H9 (cell line): ENCODE data around the gene SP3. TPM values are rescaled to one million over a fixed set of nuclear protein-coding genes. Genes with fewer than 3 reads are reported as not detected.

Source experiments
- DNase-seq: peaks from one replicate; pipeline ENCODE4 v3.0.0-alpha.2; 2017
- H2AFZ ChIP-seq: one replicate; pipeline ENCODE4 v1.6.1; 2013; ENCODE audit warnings: mild to moderate bottlenecking, low read length, control low read depth, moderate library complexity
- H2AK5ac ChIP-seq: 2 replicates; pipeline ENCODE4 v1.6.1; 2013; ENCODE audit warnings: low read length, control low read depth, mixed read lengths; ENCODE audit not compliant: insufficient read length
- H2BK120ac ChIP-seq: one replicate; pipeline ENCODE4 v1.6.1; 2013; ENCODE audit warnings: low read depth, mild to moderate bottlenecking, low read length, control low read depth, inconsistent platforms; ENCODE audit not compliant: poor library complexity, severe bottlenecking
- H2BK12ac ChIP-seq: 2 replicates; pipeline ENCODE4 v1.6.1; 2013; ENCODE audit warnings: low read length, control low read depth, mixed read lengths, low read depth; ENCODE audit not compliant: insufficient read length
- H2BK15ac ChIP-seq: 2 replicates; pipeline ENCODE4 v1.6.1; 2013; ENCODE audit warnings: low read depth, low read length, control low read depth
- H2BK20ac ChIP-seq: one replicate; pipeline ENCODE4 v1.6.1; 2013; ENCODE audit warnings: low read depth, mild to moderate bottlenecking, low read length, control low read depth, inconsistent platforms; ENCODE audit not compliant: poor library complexity, severe bottlenecking
- H2BK5ac ChIP-seq: 2 replicates; pipeline ENCODE4 v1.6.1; 2013; ENCODE audit warnings: low read length, control low read depth, mixed read lengths; ENCODE audit not compliant: insufficient read length
- H3K14ac ChIP-seq: 2 replicates; pipeline ENCODE4 v1.6.1; 2013; ENCODE audit warnings: low read length, control low read depth; ENCODE audit not compliant: insufficient read depth
- H3K18ac ChIP-seq: 2 replicates; pipeline ENCODE4 v1.6.1; 2013; ENCODE audit warnings: low read depth, mild to moderate bottlenecking, mixed read lengths, low read length, control low read depth; ENCODE audit not compliant: insufficient read length
- H3K23ac ChIP-seq: 2 replicates; pipeline ENCODE4 v1.6.1; 2013; ENCODE audit warnings: low read length, control low read depth, mixed read lengths, low read depth; ENCODE audit not compliant: insufficient read length
- H3K23me2 ChIP-seq: 2 replicates; pipeline ENCODE4 v1.6.1; 2013; ENCODE audit warnings: low read depth, mild to moderate bottlenecking, mixed read lengths, low read length, control low read depth; ENCODE audit not compliant: insufficient read length, poor library complexity, severe bottlenecking
- H3K27ac ChIP-seq: 2 replicates; pipeline ENCODE4 v1.5.1; 2013; ENCODE audit warnings: low read length, control low read depth, mixed read lengths, low read depth; ENCODE audit not compliant: insufficient read length
- H3K27me3 ChIP-seq: 2 replicates; pipeline ENCODE4 v1.6.1; 2013; ENCODE audit warnings: low read length, control low read depth, inconsistent platforms; ENCODE audit not compliant: insufficient read depth
- H3K4ac ChIP-seq: 2 replicates; pipeline ENCODE4 v1.6.1; 2013; ENCODE audit warnings: low read depth, mild to moderate bottlenecking, control low read depth, inconsistent platforms, low read length, moderate library complexity
- H3K4me1 ChIP-seq: 2 replicates; pipeline ENCODE4 v1.6.1; 2013; ENCODE audit warnings: low read length, control low read depth, inconsistent platforms; ENCODE audit not compliant: insufficient read depth
- H3K4me2 ChIP-seq: 2 replicates; pipeline ENCODE4 v1.6.1; 2013; ENCODE audit warnings: low read length, control low read depth, mixed read lengths; ENCODE audit not compliant: insufficient read length, insufficient read depth
- H3K56ac ChIP-seq: 2 replicates; pipeline ENCODE4 v1.6.1; 2013; ENCODE audit warnings: low read depth, mild to moderate bottlenecking, mixed read lengths, low read length, control low read depth; ENCODE audit not compliant: insufficient read length
- H3K79me1 ChIP-seq: 2 replicates; pipeline ENCODE4 v1.6.1; 2013; ENCODE audit warnings: low read depth, mild to moderate bottlenecking, moderate library complexity, low read length, control low read depth, inconsistent platforms; ENCODE audit not compliant: insufficient read depth, poor library complexity, severe bottlenecking
- H3K79me2 ChIP-seq: 2 replicates; pipeline ENCODE4 v1.6.1; 2013; ENCODE audit warnings: low read length, control low read depth, inconsistent platforms; ENCODE audit not compliant: insufficient read depth
- H3K9ac ChIP-seq: 2 replicates; pipeline ENCODE4 v1.6.1; 2013; ENCODE audit warnings: low read length, control low read depth, mixed read lengths; ENCODE audit not compliant: insufficient read length; ENCODE audit errors: extremely low read depth
- H3K9me3 ChIP-seq: one replicate; pipeline ENCODE4 v1.6.1; 2013; ENCODE audit warnings: low read depth, low read length, inconsistent platforms; ENCODE audit not compliant: control insufficient read depth
- H3T11ph ChIP-seq: one replicate; pipeline ENCODE4 v1.6.1; 2013; ENCODE audit warnings: mild to moderate bottlenecking, low read length, control low read depth, inconsistent platforms
- H4K20me1 ChIP-seq: one replicate; pipeline ENCODE4 v1.6.1; 2013; ENCODE audit not compliant: control insufficient read depth, insufficient read length, insufficient read depth
- H4K5ac ChIP-seq: 2 replicates; pipeline ENCODE4 v1.6.1; 2013; ENCODE audit warnings: low read depth, mild to moderate bottlenecking, mixed read lengths, low read length, control low read depth; ENCODE audit not compliant: insufficient read length
- H4K8ac ChIP-seq: replicated peaks from 2 replicates; pipeline ENCODE4 v1.6.1; 2013; ENCODE audit warnings: low read length, control low read depth, mixed read lengths, low read depth; ENCODE audit not compliant: insufficient read length
- H4K91ac ChIP-seq: 2 replicates; pipeline ENCODE4 v1.6.1; 2013; ENCODE audit warnings: low read depth, mild to moderate bottlenecking, moderate library complexity, mixed read lengths, low read length, control low read depth; ENCODE audit not compliant: insufficient read length
- H3K27ac Mint-ChIP-seq, 3 experiments: 2 replicates in 2 of 3; 3 replicates in 1 of 3; pipeline ENCODE4 v1.8.0; 2020 to 2021; ENCODE audit warnings: mixed read lengths in 3 of 3, mild to moderate bottlenecking in 1 of 3, moderate library complexity in 1 of 3
- H3K27me3 Mint-ChIP-seq: 2 replicates; pipeline ENCODE4 v1.8.0; 2021; ENCODE audit warnings: low read depth, mild to moderate bottlenecking, moderate library complexity, mixed read lengths
- H3K36me3 Mint-ChIP-seq, 3 experiments: 2 replicates in 2 of 3; 3 replicates in 1 of 3; pipeline ENCODE4 v1.8.0; 2020 to 2021; ENCODE audit warnings: low read depth in 3 of 3, mixed read lengths in 3 of 3; ENCODE audit not compliant: insufficient read depth in 1 of 3
- H3K4me1 Mint-ChIP-seq, 2 experiments: 2 replicates each; pipeline ENCODE4 v1.8.0; 2020; ENCODE audit warnings: mixed read lengths in 2 of 2
- H3K4me3 Mint-ChIP-seq, 2 experiments: 2 replicates in 1 of 2; 3 replicates in 1 of 2; pipeline ENCODE4 v1.8.0; 2020 to 2021; ENCODE audit warnings: mild to moderate bottlenecking in 2 of 2, mixed read lengths in 2 of 2, moderate library complexity in 1 of 2
- H3K9me3 Mint-ChIP-seq, 2 experiments: 2 replicates in 1 of 2; 3 replicates in 1 of 2; pipeline ENCODE4 v1.8.0; 2020; ENCODE audit warnings: mild to moderate bottlenecking in 2 of 2, mixed read lengths in 2 of 2, moderate library complexity in 1 of 2
- CTCF ChIP-seq: fragments of 200-600 bp; sonication (generic); conservative IDR thresholded peaks from 3 replicates; pipeline ENCODE4 v1.8.0; 2021; ENCODE audit warnings: antibody characterized with exemption, mild to moderate bottlenecking
- WGBS: extraction: QIAGEN DNeasy Blood & Tissue Kit; methylation state at CpG from one replicate; pipeline ENCODE4 v1.1.7; 2013; ENCODE audit warnings: missing lambda C conversion rate, low lambda C conversion rate, mixed read lengths; ENCODE audit not compliant: insufficient read length; ENCODE audit errors: extremely low coverage; 5-methylcytosine and 5-hydroxymethylcytosine counted together
- total RNA-seq: library from RNA; stranded (reverse); gene quantifications from 2 replicates; pipeline ENCODE4 v1.2.1, GENCODE V29; 2021

The SP3 gene
- total RNA-seq, 1 experiment from 2014 or later = 86.3 TPM

- H3K79me2 ChIP-seq = no peaks in the 10 kb centered on the region
- H3K27me3 ChIP-seq = no peaks in the 10 kb centered on the region
- no peak overlapping the region for H2BK20ac ChIP-seq
- peaks cover 7 to 8% of the 10 kb centered on the region in 2 experiments for H3K4me1 Mint-ChIP-seq
- peaks cover 2% of the 10 kb centered on the region; the same call in 1 of the 2 replicates for H3K4me1 ChIP-seq
- H3K36me3 Mint-ChIP-seq = peaks cover 14 to 58% (median 56%) of the 10 kb centered on the region in 3 experiments; a peak in 6 of 7 replicates
- no peak overlapping the region for H3K27ac ChIP-seq
- no peak overlapping the region for H3K23ac ChIP-seq
- H3K27me3 Mint-ChIP-seq = no peaks in the 10 kb centered on the region
- no peak overlapping the region for H4K91ac ChIP-seq
- no peak overlapping the region for H3T11ph ChIP-seq
- H3K4me2 ChIP-seq = no peak overlapping the region
- no peak overlapping the region for H3K4me3 Mint-ChIP-seq
- H2AK5ac ChIP-seq = no peak overlapping the region
- H2BK12ac ChIP-seq = no peak overlapping the region
- no peak overlapping the region for H3K14ac ChIP-seq
- H3K9me3 ChIP-seq = no peaks in the 10 kb centered on the region
- H4K20me1 ChIP-seq = no peaks in the 10 kb centered on the region
- H3K9ac ChIP-seq = no peak overlapping the region
- TF ChIP-seq CTCF = no peak
- H4K8ac ChIP-seq = no peak overlapping the region
- no peak overlapping the region for H3K4ac ChIP-seq
- no peak overlapping the region for H2BK120ac ChIP-seq
- DNase-seq = no peak
- no peak overlapping the region for H2AFZ ChIP-seq
- no peaks in the 10 kb centered on the region for H3K9me3 Mint-ChIP-seq
- H3K23me2 ChIP-seq = no peaks in the 10 kb centered on the region
- WGBS = no CpG with 5 or more reads among the region's 3 CpGs
- H3K56ac ChIP-seq = no peak overlapping the region
- no peak overlapping the region for H2BK15ac ChIP-seq
- H4K5ac ChIP-seq = no peak overlapping the region
- peak overlapping the region; percentile 34 to 84 (median 54); a peak in 4 of 7 replicates for H3K27ac Mint-ChIP-seq
- no peak overlapping the region for H3K18ac ChIP-seq
- no peaks in the 10 kb centered on the region for H3K79me1 ChIP-seq
- no peak overlapping the region for H2BK5ac ChIP-seq
Observed at GRCh38 chr2:173914055-173914927, 50.9 kb downstream of the SP3 start.
